ENCODE results near the gene FZD10. TPM values are rescaled to one million over a fixed set of nuclear protein-coding genes. Genes with fewer than 3 reads are reported as not detected.

Gene FZD10
- total and polyA plus RNA-seq, 8 donors: 0.12 to 3.2 (median 0.72) TPM; not detected in 3

DNA sequence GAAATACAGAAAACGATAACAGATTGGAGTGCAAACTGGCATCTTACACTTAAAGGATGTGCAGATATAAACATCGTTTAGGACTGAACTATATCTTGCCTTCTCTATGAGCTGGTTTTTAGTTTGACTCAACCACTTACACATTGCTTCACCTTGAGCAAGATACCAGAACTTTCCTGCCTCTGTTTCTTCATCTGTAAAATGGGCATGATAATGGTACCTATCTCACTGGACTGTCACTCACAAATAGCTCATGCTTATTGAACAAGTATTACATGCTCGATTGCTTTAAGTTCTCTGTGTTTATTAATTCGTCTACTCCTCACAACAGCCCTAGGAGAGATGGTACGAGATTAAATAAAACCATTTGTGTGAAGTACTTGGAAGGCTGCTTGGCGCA, 7.7 kb downstream of the FZD10 start:
- Histone ChIP-seq H3K4me1 (no peaks in the 10 kb centered on the region), H3K27me3 (peaks cover 0 to 78% (median 0%) of the 10 kb centered on the region in 3 donors), H3K4me3 (no peak overlapping the region), H3K27ac (no peak overlapping the region), H3K9me3 (no peaks in the 10 kb centered on the region), H3K36me3 (no peaks in the 10 kb centered on the region)
- intact Hi-C loops (cut with DNase I; ENCODE audit: low total_unique reads): no loop called here
- WGBS, 5 donors: 59 to 66% (median 63%) methylated on average over 6 of the region's 6 CpGs
- TF ChIP-seq EP300 (IDR thresholded peaks at IDR 0.05) (no peak), POLR2AphosphoS5 (IDR thresholded peaks at IDR 0.05) (no peak), POLR2A (IDR thresholded peaks at IDR 0.05) (no peak)
- TF ChIP-seq, protein P1, sequence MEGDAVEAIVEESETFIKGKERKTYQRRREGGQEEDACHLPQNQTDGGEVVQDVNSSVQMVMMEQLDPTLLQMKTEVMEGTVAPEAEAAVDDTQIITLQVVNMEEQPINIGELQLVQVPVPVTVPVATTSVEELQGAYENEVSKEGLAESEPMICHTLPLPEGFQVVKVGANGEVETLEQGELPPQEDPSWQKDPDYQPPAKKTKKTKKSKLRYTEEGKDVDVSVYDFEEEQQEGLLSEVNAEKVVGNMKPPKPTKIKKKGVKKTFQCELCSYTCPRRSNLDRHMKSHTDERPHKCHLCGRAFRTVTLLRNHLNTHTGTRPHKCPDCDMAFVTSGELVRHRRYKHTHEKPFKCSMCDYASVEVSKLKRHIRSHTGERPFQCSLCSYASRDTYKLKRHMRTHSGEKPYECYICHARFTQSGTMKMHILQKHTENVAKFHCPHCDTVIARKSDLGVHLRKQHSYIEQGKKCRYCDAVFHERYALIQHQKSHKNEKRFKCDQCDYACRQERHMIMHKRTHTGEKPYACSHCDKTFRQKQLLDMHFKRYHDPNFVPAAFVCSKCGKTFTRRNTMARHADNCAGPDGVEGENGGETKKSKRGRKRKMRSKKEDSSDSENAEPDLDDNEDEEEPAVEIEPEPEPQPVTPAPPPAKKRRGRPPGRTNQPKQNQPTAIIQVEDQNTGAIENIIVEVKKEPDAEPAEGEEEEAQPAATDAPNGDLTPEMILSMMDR (IDR thresholded peaks at IDR 0.05): no peak
- no peak for DNase-seq

DNA sequence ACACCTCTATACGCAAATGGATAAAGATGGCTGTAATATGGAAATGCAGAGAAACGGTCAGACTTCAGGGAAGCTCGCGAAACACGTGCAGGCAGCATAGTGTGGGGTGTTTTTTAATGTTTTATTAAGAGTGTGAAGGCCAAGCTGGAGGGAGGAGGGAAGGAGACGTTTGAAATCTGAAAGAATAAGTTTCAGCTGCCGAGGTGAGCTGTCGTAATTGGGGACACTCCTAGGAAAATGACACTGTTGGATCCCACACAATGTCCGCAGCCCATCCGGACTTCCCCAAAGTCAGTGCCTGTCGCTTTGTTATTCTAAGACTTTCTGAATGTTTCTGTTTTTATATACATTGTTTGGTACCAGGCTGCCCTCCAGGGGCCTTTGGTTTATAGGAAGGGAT, 8.3 kb downstream of the FZD10 start:
- no peaks in the 10 kb centered on the region for H3K36me3 ChIP-seq
- intact Hi-C loops (cut with DNase I; ENCODE audit: low total_unique reads): no loop called here

DNA sequence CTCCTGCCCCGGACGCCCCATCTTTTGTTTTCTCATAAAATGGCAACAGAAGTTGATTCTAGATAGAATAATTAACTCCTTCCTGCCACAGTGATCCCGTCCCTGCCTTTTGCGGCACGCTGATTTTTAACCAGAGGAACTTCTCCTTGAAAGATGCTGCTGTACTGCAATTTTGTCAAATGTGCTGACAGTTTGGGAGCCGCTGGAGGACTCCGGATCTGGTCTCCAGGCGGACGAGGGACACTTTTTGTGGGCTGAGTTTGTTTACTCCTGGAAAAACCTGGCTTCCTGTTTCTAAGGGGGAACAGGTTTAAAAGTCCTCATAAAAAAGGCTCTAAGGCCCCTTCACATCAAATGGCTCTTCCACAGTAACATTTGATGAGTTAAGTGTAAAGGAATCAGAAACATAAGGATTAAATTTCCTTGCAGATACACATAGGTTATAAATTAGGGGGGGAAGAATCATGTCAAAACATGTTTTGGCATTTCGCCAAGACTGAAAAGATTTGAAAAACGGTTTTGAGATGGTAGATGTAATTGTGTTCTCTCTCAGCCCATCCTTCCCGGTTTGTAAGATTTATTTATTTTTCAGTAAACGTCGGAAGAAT, 15.5 kb downstream of the FZD10 start:
- Histone ChIP-seq H3K4me3 (no peak overlapping the region), H3K27ac (no peak overlapping the region), H3K36me3 (no peaks in the 10 kb centered on the region), H3K27me3 (peaks cover 0 to 51% (median 5%) of the 10 kb centered on the region in 3 donors), H3K9me3 (peaks cover 0 to 52% (median 34%) of the 10 kb centered on the region in 4 donors), H3K4me1 (no peaks in the 10 kb centered on the region)
- 25 to 45% (median 40%) methylated on average over 14 of the region's 14 CpGs for WGBS, 5 donors
- intact Hi-C loops (cut with DNase I; ENCODE audit: low total_unique reads): no loop called here
- no peak for TF ChIP-seq POLR2AphosphoS5 (IDR thresholded peaks at IDR 0.05)
- TF ChIP-seq POLR2A (IDR thresholded peaks at IDR 0.05): no peak
- TF ChIP-seq, protein P1 (IDR thresholded peaks at IDR 0.05): no peak
- no peak for TF ChIP-seq EP300 (IDR thresholded peaks at IDR 0.05)
- DNase-seq: no peak

More for the DNA sequence above, 8.3 kb downstream of the FZD10 start:
- H3K9me3 ChIP-seq: peaks cover 0 to under 1% (median under 1%) of the 10 kb centered on the region in 4 donors
- H3K4me1 ChIP-seq: no peaks in the 10 kb centered on the region
- no peak for TF ChIP-seq POLR2AphosphoS5 (IDR thresholded peaks at IDR 0.05)
- TF ChIP-seq POLR2A (IDR thresholded peaks at IDR 0.05): no peak
- TF ChIP-seq, protein P1 (IDR thresholded peaks at IDR 0.05): no peak
- TF ChIP-seq EP300 (IDR thresholded peaks at IDR 0.05): no peak
- no peak for DNase-seq
- H3K4me3 ChIP-seq: no peak overlapping the region
- 57 to 72% (median 60%) methylated on average over 11 of the region's 11 CpGs for WGBS, 5 donors
- no peak overlapping the region for H3K27ac ChIP-seq
- H3K27me3 ChIP-seq: peaks cover 0 to 78% (median 0%) of the 10 kb centered on the region in 3 donors

DNA sequence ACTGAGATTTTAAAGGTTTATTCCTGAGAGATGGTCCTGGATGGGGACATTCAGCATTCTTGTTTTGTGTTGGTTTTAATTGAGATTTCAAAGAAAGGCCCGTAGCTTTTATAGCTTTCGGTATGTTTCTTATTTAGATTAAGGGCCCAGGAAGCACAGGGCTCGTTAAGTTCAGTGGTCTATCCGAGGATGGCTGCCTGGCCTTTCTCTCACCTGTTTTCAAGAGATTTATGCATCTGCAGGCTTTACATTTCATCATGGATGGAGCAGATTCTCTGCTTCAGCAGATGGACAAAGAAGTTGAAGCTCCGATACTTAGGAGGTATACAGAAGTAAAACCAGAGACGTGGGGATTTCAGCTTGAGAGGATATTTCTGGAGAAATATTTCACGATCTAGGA, 16.0 kb downstream of the FZD10 start:
- no peaks in the 10 kb centered on the region for H3K36me3 ChIP-seq
- 63 to 79% (median 67%) methylated on average over 7 of the region's 7 CpGs for WGBS, 5 donors
- H3K4me1 ChIP-seq: no peaks in the 10 kb centered on the region
- no peak overlapping the region for H3K27ac ChIP-seq
- DNase-seq: no peak
- H3K9me3 ChIP-seq: peaks cover 0 to 58% (median 35%) of the 10 kb centered on the region in 4 donors
- TF ChIP-seq POLR2A (IDR thresholded peaks at IDR 0.05) (no peak), POLR2AphosphoS5 (IDR thresholded peaks at IDR 0.05) (no peak), EP300 (IDR thresholded peaks at IDR 0.05) (no peak)
- TF ChIP-seq, protein P1 (IDR thresholded peaks at IDR 0.05): no peak
- intact Hi-C loops (cut with DNase I; ENCODE audit: low total_unique reads): no loop called here
- H3K4me3 ChIP-seq: no peak overlapping the region
- H3K27me3 ChIP-seq: peaks cover 0 to 52% (median 5%) of the 10 kb centered on the region in 3 donors
